ENCODE data around the gene SLC25A5. TPM values are rescaled to one million over a fixed set of nuclear protein-coding genes. Genes with fewer than 3 reads are reported as not detected.

SLC25A5 gene
- total and polyA plus RNA-seq, 8 donors, result 108 to 907 (median 299) TPM

DNA sequence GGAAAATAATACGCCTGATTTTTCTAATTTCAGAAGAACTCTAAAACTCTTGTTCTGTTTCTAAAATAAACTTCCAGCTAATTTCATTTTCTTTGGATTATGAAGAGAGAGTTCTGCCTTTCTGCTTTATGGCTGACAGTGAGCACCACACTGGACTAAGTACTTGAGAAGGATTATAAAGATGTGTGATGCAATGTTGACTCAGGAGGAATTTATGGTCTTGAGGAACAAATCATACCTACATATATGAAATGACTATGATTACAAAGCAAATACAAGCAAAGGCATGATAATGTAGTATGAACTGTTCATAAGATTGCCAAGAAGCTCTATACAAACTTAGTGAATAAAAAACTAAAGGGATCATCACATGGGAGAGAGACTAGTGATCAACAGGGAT is 13.0 kb upstream of the SLC25A5 start:
- H3K9me3 ChIP-seq, result no peaks in the 10 kb centered on the region
- 90 to 100% (median 95%) methylated on average over 1 of the region's 1 CpG for WGBS, 5 donors
- intact Hi-C loops (cut with DNase I; ENCODE audit: low total_unique reads), result no loop called here
- H3K4me1 ChIP-seq, result no peaks in the 10 kb centered on the region
- no peaks in the 10 kb centered on the region for H3K27me3 ChIP-seq
- TF ChIP-seq POLR2AphosphoS5 (IDR thresholded peaks at IDR 0.05), result no peak
- no peak for TF ChIP-seq POLR2A (IDR thresholded peaks at IDR 0.05)
- TF ChIP-seq EP300 (IDR thresholded peaks at IDR 0.05), result no peak
- no peak for TF ChIP-seq CTCF (IDR thresholded peaks at IDR 0.05)
- no peak for DNase-seq
- peaks cover 0 to 18% (median 17%) of the 10 kb centered on the region in 4 donors for H3K36me3 ChIP-seq
- H3K27ac ChIP-seq, result no peak overlapping the region
- H3K4me3 ChIP-seq, result no peak overlapping the region

DNA sequence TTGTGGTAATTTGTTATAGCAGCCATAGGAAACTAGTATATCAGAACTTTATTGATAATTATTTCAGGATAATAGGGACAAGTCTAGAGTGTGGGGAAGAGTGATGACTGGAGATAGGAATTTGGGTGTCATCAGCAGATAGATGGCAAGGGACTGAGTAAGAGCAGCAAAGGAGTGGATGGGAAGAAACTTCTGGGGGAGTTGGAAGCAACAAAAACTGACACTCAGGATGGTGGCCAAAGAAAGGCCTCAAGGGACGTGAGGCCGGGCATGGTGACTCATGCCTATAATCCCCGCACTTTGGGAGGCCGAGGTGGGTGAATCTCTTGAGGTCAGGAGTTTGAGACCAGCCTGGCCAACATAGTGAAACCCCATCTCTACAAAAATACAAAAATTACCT is 9.1 kb upstream of the SLC25A5 start:
- no peaks in the 10 kb centered on the region for H3K36me3 ChIP-seq
- WGBS, 5 donors, result 80 to 92% (median 80%) methylated on average over 2 to 4 of the region's 4 CpGs
- intact Hi-C loops (cut with DNase I; ENCODE audit: low total_unique reads), result no loop called here

GRCh38 chrX:119465555-119465954 is 2.7 kb upstream of the SLC25A5 start:
- WGBS, 5 donors, result 85 to 100% (median 91%) methylated on average over 3 of the region's 3 CpGs
- Histone ChIP-seq H3K4me3 (no peak overlapping the region), H3K36me3 (peaks cover 7 to 10% (median 9%) of the 10 kb centered on the region in 4 donors), H3K9me3 (no peaks in the 10 kb centered on the region), H3K4me1 (peaks cover 0 to 20% (median 8%) of the 10 kb centered on the region in 4 donors), H3K27me3 (no peaks in the 10 kb centered on the region), H3K27ac (no peak overlapping the region)
- no peak for DNase-seq
- intact Hi-C loops (cut with DNase I; ENCODE audit: low total_unique reads), result no loop called here
- TF ChIP-seq POLR2A (IDR thresholded peaks at IDR 0.05) (no peak), POLR2AphosphoS5 (IDR thresholded peaks at IDR 0.05) (no peak), CTCF (IDR thresholded peaks at IDR 0.05) (no peak), EP300 (IDR thresholded peaks at IDR 0.05) (no peak)

More for the DNA sequence above, 9.1 kb upstream of the SLC25A5 start:
- TF ChIP-seq EP300 (IDR thresholded peaks at IDR 0.05) (no peak), POLR2AphosphoS5 (IDR thresholded peaks at IDR 0.05) (no peak), POLR2A (IDR thresholded peaks at IDR 0.05) (no peak)
- Histone ChIP-seq H3K4me1 (no peaks in the 10 kb centered on the region), H3K9me3 (no peaks in the 10 kb centered on the region), H3K27ac (no peak overlapping the region), H3K4me3 (no peak overlapping the region), H3K27me3 (no peaks in the 10 kb centered on the region)
- no peak for DNase-seq

DNA sequence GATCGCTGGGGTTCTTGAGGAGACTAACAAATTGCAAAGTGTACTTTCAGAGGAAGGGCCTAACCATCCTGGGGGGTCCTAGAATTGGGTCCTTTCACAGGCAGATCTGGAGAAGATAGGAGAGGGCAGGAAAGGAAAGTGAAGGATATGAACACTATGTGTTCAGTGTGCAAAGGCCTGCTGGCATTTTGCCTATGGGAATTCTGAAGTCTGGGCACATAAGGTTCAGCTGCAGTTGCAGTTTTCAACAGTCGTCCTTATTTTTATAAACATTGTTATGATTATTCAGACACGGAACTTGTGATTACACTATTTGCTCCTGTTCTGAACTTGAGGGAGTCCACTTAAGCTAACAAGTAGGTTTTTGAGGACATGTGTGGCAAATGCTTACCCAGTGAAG is 1.3 kb upstream of the SLC25A5 start:
- DNase-seq, result peak in 1 of 2 donors; percentile 31
- Histone ChIP-seq H3K36me3 (peaks cover 12 to 21% (median 20%) of the 10 kb centered on the region in 4 donors), H3K9me3 (no peaks in the 10 kb centered on the region), H3K4me3 (no peak overlapping the region), H3K4me1 (peaks cover 0 to 20% (median 8%) of the 10 kb centered on the region in 4 donors), H3K27ac (peak overlapping the region in 4 of 5 donors; percentile 96 to 98 (median 98)), H3K27me3 (no peaks in the 10 kb centered on the region)
- TF ChIP-seq CTCF (IDR thresholded peaks at IDR 0.05) (no peak), EP300 (IDR thresholded peaks at IDR 0.05) (no peak), POLR2A (IDR thresholded peaks at IDR 0.05) (no peak), POLR2AphosphoS5 (IDR thresholded peaks at IDR 0.05) (no peak)
- WGBS, 5 donors, result 31 to 70% (median 58%) methylated on average over 3 of the region's 3 CpGs
- intact Hi-C loops (cut with DNase I; ENCODE audit: low total_unique reads), result no loop called here

- DNase-seq, result peak in 1 of 2 donors; percentile 8
- Histone ChIP-seq H3K4me3 (peak overlapping the region in 1 of 4 donors; percentile 68), H3K27me3 (no peaks in the 10 kb centered on the region), H3K27ac (peak overlapping the region; percentile 34 to 98 (median 97)), H3K9me3 (no peaks in the 10 kb centered on the region), H3K4me1 (peaks cover 0 to 20% (median 8%) of the 10 kb centered on the region in 4 donors), H3K36me3 (peaks cover 12 to 21% (median 20%) of the 10 kb centered on the region in 4 donors)
- TF ChIP-seq EP300 (IDR thresholded peaks at IDR 0.05) (no peak), CTCF (IDR thresholded peaks at IDR 0.05) (no peak), POLR2AphosphoS5 (IDR thresholded peaks at IDR 0.05) (no peak), POLR2A (IDR thresholded peaks at IDR 0.05) (no peak)
- 26 to 64% (median 47%) methylated on average over 3 to 6 of the region's 6 CpGs for WGBS, 5 donors
- intact Hi-C loops (cut with DNase I; ENCODE audit: low total_unique reads), result no loop called here
These were observed 811 bp upstream of the SLC25A5 start for GRCh38 chrX:119467433-119467832.
